GM20000 (cell line): Measurements from ENCODE around the gene JAKMIP1.

Experiments
- DNase-seq: peaks from one replicate; pipeline ENCODE4 v3.0.0; 2012; ENCODE audit warnings: low spot score
- TF ChIP-seq, protein P1 (sequence below): IDR thresholded peaks from 2 replicates; pipeline ENCODE4 v1.5.1; 2012; ENCODE audit warnings: mild to moderate bottlenecking, control low read depth; ENCODE audit errors: extremely low read depth, missing control alignments

Gene JAKMIP1

DNA sequence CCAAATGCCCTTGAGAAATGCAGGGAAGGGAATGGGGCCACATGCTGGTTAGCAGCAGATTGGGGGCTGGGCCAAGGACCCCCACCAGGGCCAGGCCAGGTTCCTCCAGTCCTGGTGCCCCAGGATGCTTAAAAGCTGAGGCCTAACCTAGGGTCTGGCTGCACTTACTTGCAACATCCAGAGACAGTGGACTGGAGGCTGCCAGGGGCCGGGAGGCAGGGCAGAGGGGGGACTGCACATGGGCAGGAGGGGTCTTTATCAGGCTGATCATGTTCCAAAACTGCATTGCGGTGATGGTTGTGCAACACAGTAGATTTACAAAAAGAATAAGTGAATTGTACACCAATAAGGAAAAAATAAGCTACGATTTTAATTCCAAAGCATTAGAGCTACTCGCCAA lies 145.3 kb downstream of the JAKMIP1 start:
- DNase-seq: no peak
- TF ChIP-seq, protein P1, sequence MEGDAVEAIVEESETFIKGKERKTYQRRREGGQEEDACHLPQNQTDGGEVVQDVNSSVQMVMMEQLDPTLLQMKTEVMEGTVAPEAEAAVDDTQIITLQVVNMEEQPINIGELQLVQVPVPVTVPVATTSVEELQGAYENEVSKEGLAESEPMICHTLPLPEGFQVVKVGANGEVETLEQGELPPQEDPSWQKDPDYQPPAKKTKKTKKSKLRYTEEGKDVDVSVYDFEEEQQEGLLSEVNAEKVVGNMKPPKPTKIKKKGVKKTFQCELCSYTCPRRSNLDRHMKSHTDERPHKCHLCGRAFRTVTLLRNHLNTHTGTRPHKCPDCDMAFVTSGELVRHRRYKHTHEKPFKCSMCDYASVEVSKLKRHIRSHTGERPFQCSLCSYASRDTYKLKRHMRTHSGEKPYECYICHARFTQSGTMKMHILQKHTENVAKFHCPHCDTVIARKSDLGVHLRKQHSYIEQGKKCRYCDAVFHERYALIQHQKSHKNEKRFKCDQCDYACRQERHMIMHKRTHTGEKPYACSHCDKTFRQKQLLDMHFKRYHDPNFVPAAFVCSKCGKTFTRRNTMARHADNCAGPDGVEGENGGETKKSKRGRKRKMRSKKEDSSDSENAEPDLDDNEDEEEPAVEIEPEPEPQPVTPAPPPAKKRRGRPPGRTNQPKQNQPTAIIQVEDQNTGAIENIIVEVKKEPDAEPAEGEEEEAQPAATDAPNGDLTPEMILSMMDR: no peak

GRCh38 chr4:6054162-6054922 lies 146.0 kb downstream of the JAKMIP1 start:
- TF ChIP-seq, protein P1: no peak
- DNase-seq: no peak

DNA sequence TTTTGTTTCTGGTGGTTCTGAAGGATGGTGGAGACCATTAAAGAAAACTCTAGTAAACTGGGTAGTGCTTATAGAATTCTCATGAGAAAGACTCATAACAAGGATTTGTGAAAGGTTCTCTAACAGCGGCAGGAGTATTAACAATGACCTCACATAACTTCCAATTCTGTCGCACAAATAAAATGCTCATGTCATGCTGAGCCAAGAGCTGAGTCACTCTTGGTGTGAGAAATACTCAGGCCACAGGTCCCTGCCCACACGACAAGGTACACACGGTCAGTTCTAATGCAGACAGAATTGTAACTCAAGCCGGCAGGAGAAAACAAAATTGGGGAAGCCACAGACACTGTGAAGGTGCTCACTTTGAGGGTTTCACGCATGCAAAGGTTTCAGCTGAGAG lies 147.7 kb downstream of the JAKMIP1 start:
- no peak for DNase-seq
- TF ChIP-seq, protein P1: no peak

DNA sequence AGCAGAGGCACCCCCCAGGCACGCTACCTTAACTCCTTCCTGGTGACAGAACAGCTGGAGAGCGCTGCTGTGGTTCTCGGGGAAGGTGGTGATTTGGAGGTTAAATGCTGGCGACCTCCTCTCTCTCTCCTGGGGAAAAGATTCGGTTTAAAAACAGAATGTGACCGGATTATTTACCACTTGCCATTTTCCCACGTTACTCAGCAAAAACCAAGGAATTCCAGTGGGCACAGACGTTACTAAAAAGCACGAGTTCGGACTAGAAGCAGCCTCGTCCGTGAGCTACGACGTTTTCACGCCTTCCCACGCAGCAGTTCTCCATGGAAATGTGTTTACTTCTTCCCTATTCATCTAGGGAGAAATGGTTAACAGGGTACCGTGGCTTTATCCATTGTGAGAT lies 149.8 kb downstream of the JAKMIP1 start:
- TF ChIP-seq, protein P1: no peak
- no peak for DNase-seq

DNA sequence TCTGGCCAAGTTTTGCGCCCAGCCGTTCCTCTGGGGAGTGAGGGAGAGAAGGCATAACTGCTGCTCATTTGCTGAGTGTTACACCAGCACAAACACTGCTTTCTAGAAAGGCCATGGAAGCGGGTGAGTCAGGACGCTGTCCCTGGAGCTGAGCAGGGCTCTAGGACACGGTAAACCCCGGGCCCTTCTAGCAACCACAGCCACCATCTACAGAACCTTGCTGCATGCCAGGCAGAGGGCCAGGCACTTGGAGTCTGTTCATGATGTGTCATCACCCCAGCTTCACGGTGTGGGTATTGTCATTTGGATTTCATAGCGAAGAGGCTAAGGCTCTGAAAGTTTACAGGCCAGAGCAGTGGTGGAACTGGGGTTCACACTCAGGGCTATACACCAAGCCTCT lies 150.4 kb downstream of the JAKMIP1 start:
- TF ChIP-seq, protein P1: no peak
- no peak for DNase-seq

GRCh38 chr4:6049278-6049677 lies 151.1 kb downstream of the JAKMIP1 start:
- TF ChIP-seq, protein P1: no peak

DNA sequence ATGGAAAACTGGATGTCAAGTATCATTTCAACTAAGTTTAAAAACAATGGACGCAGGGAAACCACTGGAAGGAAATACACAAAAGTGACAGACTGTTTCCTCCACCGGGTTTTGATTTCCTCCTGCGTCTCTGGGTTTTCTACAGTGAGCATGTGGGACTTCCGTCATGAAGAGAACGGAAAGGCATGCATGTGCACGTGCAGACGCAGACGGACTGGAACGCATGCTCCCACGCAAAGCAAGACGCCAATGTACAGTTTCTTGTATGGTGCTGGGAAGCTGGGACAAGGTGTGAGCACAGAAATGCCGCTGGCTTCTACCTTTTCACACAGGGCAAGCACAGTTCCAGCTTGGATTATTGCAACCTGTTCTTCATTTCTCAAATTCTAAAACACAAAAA lies 151.8 kb downstream of the JAKMIP1 start:
- TF ChIP-seq, protein P1: no peak

More at GRCh38 chr4:6049278-6049677, 151.1 kb downstream of the JAKMIP1 start:
- no peak for DNase-seq

More for the DNA sequence above, 151.8 kb downstream of the JAKMIP1 start:
- DNase-seq: no peak
